SK-N-SH (cell line): ENCODE measurements around the gene CCDC174.

ENCODE experiments used
- CTCF ChIP-seq: fragments of 200-600 bp; sonication (generic); IDR thresholded peaks from 2 replicates; pipeline ENCODE4 v1.6.1; 2017; ENCODE audit warnings: antibody characterized with exemption, mild to moderate bottlenecking, moderate library complexity
- FOXM1 ChIP-seq: IDR thresholded peaks from 2 replicates; pipeline ENCODE4 v1.4.0; 2012; ENCODE audit warnings: low read depth, mild to moderate bottlenecking
- GABPA ChIP-seq: IDR thresholded peaks from 2 replicates; pipeline ENCODE4 v1.4.0; 2012; ENCODE audit warnings: low read depth, mild to moderate bottlenecking
- IRF3 ChIP-seq: fragments of 150-350 bp; IDR thresholded peaks from 2 replicates; pipeline ENCODE4 v1.6.1; 2016; ENCODE audit warnings: mild to moderate bottlenecking, low read depth, low read length
- JUND ChIP-seq: IDR thresholded peaks from 2 replicates; pipeline ENCODE4 v1.4.0; 2012
- MXI1 ChIP-seq: IDR thresholded peaks from 2 replicates; pipeline ENCODE4 v1.6.1; 2012; ENCODE audit warnings: mild to moderate bottlenecking, low read depth, low read length, improper control_type of control experiment
- NFIC ChIP-seq: IDR thresholded peaks from 2 replicates; pipeline ENCODE4 v1.4.0; 2012; ENCODE audit warnings: borderline replicate concordance
- POLR2AphosphoS5 ChIP-seq: IDR thresholded peaks from 2 replicates; pipeline ENCODE4 v1.6.1; 2012; ENCODE audit warnings: low read depth, low read length
- RCOR1 ChIP-seq: fragments of 150-350 bp; IDR thresholded peaks from 2 replicates; pipeline ENCODE4 v1.6.1; 2017; ENCODE audit warnings: antibody characterized with exemption, low read length
- REST ChIP-seq: IDR thresholded peaks from 2 replicates; pipeline ENCODE4 v1.6.1; 2012; ENCODE audit warnings: mild to moderate bottlenecking, low read depth, low read length, moderate library complexity
- TAF1 ChIP-seq: IDR thresholded peaks from 2 replicates; pipeline ENCODE4 v1.6.1; 2012; ENCODE audit warnings: low read depth, mild to moderate bottlenecking, low read length, moderate library complexity, borderline replicate concordance
- TEAD4 ChIP-seq: IDR thresholded peaks from 2 replicates; pipeline ENCODE4 v1.4.0; 2012; ENCODE audit warnings: mild to moderate bottlenecking, borderline replicate concordance; ENCODE audit not compliant: insufficient read depth
- USF1 ChIP-seq: IDR thresholded peaks from 2 replicates; pipeline ENCODE4 v1.4.0; 2012; ENCODE audit warnings: low read depth, borderline replicate concordance
- YY1 ChIP-seq: IDR thresholded peaks from 2 replicates; pipeline ENCODE4 v1.4.0; 2012; ENCODE audit warnings: low read depth, mild to moderate bottlenecking

- TF ChIP-seq POLR2AphosphoS5 = no peak
- no peak for TF ChIP-seq CTCF
- no peak for TF ChIP-seq IRF3
- no peak for TF ChIP-seq YY1
- no peak for TF ChIP-seq USF1
- no peak for TF ChIP-seq JUND
- TF ChIP-seq TEAD4 = no peak
- no peak for TF ChIP-seq TAF1
- TF ChIP-seq FOXM1 = no peak
- no peak for TF ChIP-seq MXI1
- no peak for TF ChIP-seq NFIC
- TF ChIP-seq GABPA = no peak
- no peak for TF ChIP-seq RCOR1
- TF ChIP-seq REST = no peak
These were observed 29.2 kb upstream of the CCDC174 start for GRCh38 chr3:14622368-14622767.
